Measurements from ENCODE around the gene OPRD1.

DNA sequence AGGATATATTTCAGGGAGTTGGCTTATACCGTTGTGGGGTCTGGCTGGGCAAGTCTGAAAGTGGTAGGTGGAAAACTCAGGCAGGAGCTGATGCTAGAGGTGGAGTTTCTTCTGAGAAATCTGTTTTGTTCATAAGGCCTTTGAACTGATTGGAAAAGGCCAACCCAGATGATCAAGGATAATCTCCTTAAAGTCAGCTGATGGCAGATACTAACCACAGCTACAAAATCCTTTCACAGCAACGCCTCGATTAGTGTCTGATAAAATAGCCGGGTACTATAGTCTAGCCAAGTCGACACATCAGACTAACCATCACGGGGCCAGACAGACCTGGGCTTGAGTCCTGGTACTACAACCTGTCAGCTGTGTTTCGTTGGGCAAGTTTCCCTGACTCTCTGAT lies 21.4 kb downstream of the OPRD1 start:
- TF ChIP-seq, protein P1, sequence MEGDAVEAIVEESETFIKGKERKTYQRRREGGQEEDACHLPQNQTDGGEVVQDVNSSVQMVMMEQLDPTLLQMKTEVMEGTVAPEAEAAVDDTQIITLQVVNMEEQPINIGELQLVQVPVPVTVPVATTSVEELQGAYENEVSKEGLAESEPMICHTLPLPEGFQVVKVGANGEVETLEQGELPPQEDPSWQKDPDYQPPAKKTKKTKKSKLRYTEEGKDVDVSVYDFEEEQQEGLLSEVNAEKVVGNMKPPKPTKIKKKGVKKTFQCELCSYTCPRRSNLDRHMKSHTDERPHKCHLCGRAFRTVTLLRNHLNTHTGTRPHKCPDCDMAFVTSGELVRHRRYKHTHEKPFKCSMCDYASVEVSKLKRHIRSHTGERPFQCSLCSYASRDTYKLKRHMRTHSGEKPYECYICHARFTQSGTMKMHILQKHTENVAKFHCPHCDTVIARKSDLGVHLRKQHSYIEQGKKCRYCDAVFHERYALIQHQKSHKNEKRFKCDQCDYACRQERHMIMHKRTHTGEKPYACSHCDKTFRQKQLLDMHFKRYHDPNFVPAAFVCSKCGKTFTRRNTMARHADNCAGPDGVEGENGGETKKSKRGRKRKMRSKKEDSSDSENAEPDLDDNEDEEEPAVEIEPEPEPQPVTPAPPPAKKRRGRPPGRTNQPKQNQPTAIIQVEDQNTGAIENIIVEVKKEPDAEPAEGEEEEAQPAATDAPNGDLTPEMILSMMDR (conservative IDR thresholded peaks at IDR 0.05 in 1 of 2, IDR thresholded peaks at IDR 0.05 in 1 of 2; ENCODE audit: extremely low read depth in 1 of 2, insufficient read depth in 1 of 2, low read depth in 1 of 2, low read length in 2 of 2) = no peak
- TF ChIP-seq EZH2 (IDR thresholded peaks at IDR 0.05; ENCODE audit: borderline replicate concordance, low read length) = no peak

Measured in mammary epithelial cell (primary cell).